Measurements from ENCODE around the gene PNRC2.
"Not testable (repeated sequence)": the region's sequence is repeated elsewhere in the genome, so short reads cannot be mapped to it uniquely, and the experiment has no call there.

PNRC2 gene

GRCh38 chr1:23953020-23953419 lies 6.6 kb upstream of the PNRC2 start:
- H3K27ac ChIP-seq (ENCODE audit: extremely low read depth, low read depth, low read length) = no peak overlapping the region
- POLR2A ChIA-PET = interaction anchor here (0.6 to 1.0 kb wide), 3 partner anchors 72 to 159 kb away, joined by 3 to 5 read pairs (median 4); no protein-coding TSS in a partner anchor
- H3K36me3 ChIP-seq (ENCODE audit: control insufficient read depth in 2 of 2, insufficient read depth in 1 of 2, low read length in 2 of 2) = no peaks in the 10 kb centered on the region
- CTCF ChIA-PET = interaction anchor here (0.7 to 1.0 kb wide), 2 partner anchors 246 to 439 kb away, joined by 4 to 6 read pairs; no protein-coding TSS in a partner anchor
- H3K4me3 ChIP-seq (ENCODE audit: low read depth, low read length) = no peak overlapping the region
- no peaks in the 10 kb centered on the region for H3K4me1 ChIP-seq (ENCODE audit: control insufficient read depth, insufficient read depth, low read length)
- no peaks in the 10 kb centered on the region for H3K9me3 ChIP-seq (ENCODE audit: control insufficient read depth, insufficient read depth, low read depth, low read length)
- TF ChIP-seq ZNF610 (tag by site-specific recombination; IDR thresholded peaks at IDR 0.05; ENCODE audit: borderline replicate concordance) (no peak), RBAK (tag by site-specific recombination; IDR thresholded peaks at IDR 0.05) (no peak), ZIC2 (tag by site-specific recombination; IDR thresholded peaks at IDR 0.05) (no peak), ZNF221 (tag by site-specific recombination; IDR thresholded peaks at IDR 0.05; ENCODE audit: borderline replicate concordance) (no peak), ZNF548 (tag by site-specific recombination; IDR thresholded peaks at IDR 0.05) (no peak), ZNF521 (tag by site-specific recombination; IDR thresholded peaks at IDR 0.05) (no peak)

- CTCF ChIA-PET = interaction anchor here (1.0 to 1.6 kb wide), 4 partner anchors 8 to 185 kb away, joined by 3 to 7 read pairs (median 4); no protein-coding TSS in a partner anchor
- no peaks in the 10 kb centered on the region for H3K4me1 ChIP-seq (ENCODE audit: control insufficient read depth, insufficient read depth, low read length)
These were observed 2.5 kb upstream of the PNRC2 start for GRCh38 chr1:23957096-23957495.

GRCh38 chr1:23958040-23958809 lies 1.4 kb upstream of the PNRC2 start:
- not testable (repeated sequence) for H3K4me3 ChIP-seq (ENCODE audit: low read depth, low read length); H3K4me1 ChIP-seq (ENCODE audit: control insufficient read depth, insufficient read depth, low read length); H3K9me3 ChIP-seq (ENCODE audit: control insufficient read depth, insufficient read depth, low read depth, low read length)
- ChIA-PET POLR2A (interaction anchor here (0.6 to 3.2 kb wide), 8 partner anchors 14 to 208 kb away, joined by 3 to 24 read pairs (median 6); partner anchors contain the start of gene SRSF10), CTCF (interaction anchor here (0.7 to 1.6 kb wide), 3 partner anchors 9 to 70 kb away, joined by 3 to 7 read pairs (median 4); no protein-coding TSS in a partner anchor)
- peaks cover 6 to 21% of the 10 kb centered on the region in 2 experiments; a peak in 2 of 3 replicates for H3K36me3 ChIP-seq (ENCODE audit: control insufficient read depth in 2 of 2, insufficient read depth in 1 of 2, low read length in 2 of 2)
- TF ChIP-seq KLF1 (tag by site-specific recombination; IDR thresholded peaks at IDR 0.05) (peak; percentile 53; the same call in 1 of the 2 replicates), SCRT2 (tag by site-specific recombination; IDR thresholded peaks at IDR 0.05) (peak; percentile 74)
- H3K27ac ChIP-seq (ENCODE audit: extremely low read depth, low read depth, low read length) = peak overlapping the region; percentile 98

More at GRCh38 chr1:23957096-23957495, 2.5 kb upstream of the PNRC2 start:
- H3K27ac ChIP-seq (ENCODE audit: extremely low read depth, low read depth, low read length) = no peak overlapping the region
- no peak for TF ChIP-seq ZNF639 (tag by site-specific recombination; IDR thresholded peaks at IDR 0.05)
- TF ChIP-seq ZNF560 (tag by site-specific recombination; IDR thresholded peaks at IDR 0.05; ENCODE audit: borderline replicate concordance) = no peak
- no peak for TF ChIP-seq ZNF549 (tag by site-specific recombination; IDR thresholded peaks at IDR 0.05)
- TF ChIP-seq ZNF785 (tag by site-specific recombination; IDR thresholded peaks at IDR 0.05) = no peak
- TF ChIP-seq ZNF529 (tag by site-specific recombination; IDR thresholded peaks at IDR 0.05; ENCODE audit: insufficient replicate concordance) = no peak
- peaks cover 6 to 16% of the 10 kb centered on the region in 2 experiments; a peak in 2 of 3 replicates for H3K36me3 ChIP-seq (ENCODE audit: control insufficient read depth in 2 of 2, insufficient read depth in 1 of 2, low read length in 2 of 2)
- POLR2A ChIA-PET = interaction anchor here (0.6 kb wide), 1 partner anchor 426 kb away, joined by 3 read pairs; no protein-coding TSS in a partner anchor
- no peak overlapping the region for H3K4me3 ChIP-seq (ENCODE audit: low read depth, low read length)
- H3K9me3 ChIP-seq (ENCODE audit: control insufficient read depth, insufficient read depth, low read depth, low read length) = no peaks in the 10 kb centered on the region

GRCh38 chr1:23958810-23959460 lies 693 bp upstream of the PNRC2 start:
- H3K36me3 ChIP-seq (ENCODE audit: control insufficient read depth in 2 of 2, insufficient read depth in 1 of 2, low read length in 2 of 2) = peaks cover 6 to 28% of the 10 kb centered on the region in 2 experiments; a peak in 2 of 3 replicates
- no peaks in the 10 kb centered on the region for H3K9me3 ChIP-seq (ENCODE audit: control insufficient read depth, insufficient read depth, low read depth, low read length)
- peak overlapping the region; percentile 73 for H3K4me3 ChIP-seq (ENCODE audit: low read depth, low read length)
- ChIA-PET POLR2A (interaction anchor here (0.6 to 3.2 kb wide), 18 partner anchors 9 to 835 kb away, joined by 3 to 24 read pairs (median 4); partner anchors contain the start of genes HMGCL, MYOM3 and SRSF10), CTCF (interaction anchor here (0.7 to 0.9 kb wide), 2 partner anchors 15 to 52 kb away, joined by 3 read pairs; no protein-coding TSS in a partner anchor)
- no peaks in the 10 kb centered on the region for H3K4me1 ChIP-seq (ENCODE audit: control insufficient read depth, insufficient read depth, low read length)
- peak overlapping the region; percentile 98 for H3K27ac ChIP-seq (ENCODE audit: extremely low read depth, low read depth, low read length)
- TF ChIP-seq ZSCAN30 (tag by site-specific recombination; IDR thresholded peaks at IDR 0.05) = peak; percentile 49; the same call in 1 of the 2 replicates
- no peak for TF ChIP-seq ZBTB1 (tag by site-specific recombination; IDR thresholded peaks at IDR 0.05)
- TF ChIP-seq ZNF530 (tag by site-specific recombination; IDR thresholded peaks at IDR 0.05; ENCODE audit: low read depth) = no peak
- TF ChIP-seq ZNF362 (tag by site-specific recombination; IDR thresholded peaks at IDR 0.05) = no peak
- no peak for TF ChIP-seq AEBP2 (tag by site-specific recombination; IDR thresholded peaks at IDR 0.05; ENCODE audit: borderline replicate concordance)
- no peak for TF ChIP-seq ZNF266 (tag by site-specific recombination; IDR thresholded peaks at IDR 0.05; ENCODE audit: low read depth)
- 0 out of 2 replicates have a peak, but pooled peaks have one; percentile 35 for TF ChIP-seq ZEB2 (tag by site-specific recombination; IDR thresholded peaks at IDR 0.05)
- peak; percentile 72 for TF ChIP-seq ZNF501 (tag by site-specific recombination; IDR thresholded peaks at IDR 0.05)
- no peak for TF ChIP-seq BCL11A (tag by site-specific recombination; IDR thresholded peaks at IDR 0.05; ENCODE audit: low read depth)
